ENCODE measurements around the gene RHEBL1.

Gene RHEBL1

DNA sequence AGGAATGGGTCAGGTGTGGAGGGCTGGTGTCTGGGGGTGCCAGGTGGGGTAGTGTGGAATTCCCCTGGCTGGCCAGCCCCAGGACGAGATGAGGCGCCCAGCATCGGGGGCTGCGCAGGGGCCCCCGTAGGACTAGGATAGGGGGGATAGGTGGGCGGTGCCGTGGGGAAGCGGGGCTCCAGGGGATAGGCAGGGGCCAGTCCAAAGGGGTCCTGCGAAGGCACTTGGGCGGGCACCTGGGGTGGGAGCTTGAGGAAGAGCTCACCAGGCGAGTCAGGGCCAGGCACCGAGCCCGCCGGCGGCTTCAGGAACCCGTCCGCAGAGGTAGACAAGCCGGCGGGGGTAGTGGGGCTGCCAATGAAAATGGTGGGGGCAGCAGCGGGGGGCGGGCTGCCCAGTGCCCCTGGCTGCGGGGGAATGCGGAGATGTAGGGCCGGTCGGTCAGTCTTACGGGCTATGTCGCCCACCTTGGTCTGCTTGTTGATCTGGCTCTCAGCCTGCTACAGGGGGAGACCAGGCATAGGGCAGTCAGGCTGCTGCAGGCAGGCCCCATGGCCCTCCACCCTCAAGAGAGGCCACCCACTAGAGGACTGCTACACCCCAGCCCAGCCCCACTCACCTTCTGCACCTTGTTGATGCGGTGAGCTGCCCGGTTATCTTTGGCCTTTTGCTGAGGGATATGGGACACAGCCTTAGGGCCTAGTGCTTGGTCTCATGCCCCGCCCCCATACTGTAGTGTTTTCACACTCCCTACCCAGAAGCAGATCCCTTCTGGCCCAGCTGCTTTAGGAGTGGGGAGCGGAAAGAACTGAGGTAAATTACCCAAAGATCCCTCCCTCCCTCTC lies 28.5 kb downstream of the RHEBL1 start:
- no peak for TF ChIP-seq CTCF (IDR thresholded peaks at IDR 0.05; ENCODE audit: control extremely low read depth, extremely low read depth, low read depth, missing control alignments)
- ChIA-PET POLR2A (interaction anchor here (0.6 kb wide), 1 partner anchor 66 kb away, joined by 3 read pairs; no protein-coding TSS in a partner anchor), CTCF (interaction anchor here (1.6 to 12.3 kb wide), 2 partner anchors 10 to 13 kb away, joined by 3 to 203 read pairs; no protein-coding TSS in a partner anchor)
- DNase-seq (ENCODE audit: extremely low spot score), result no peak

DNA sequence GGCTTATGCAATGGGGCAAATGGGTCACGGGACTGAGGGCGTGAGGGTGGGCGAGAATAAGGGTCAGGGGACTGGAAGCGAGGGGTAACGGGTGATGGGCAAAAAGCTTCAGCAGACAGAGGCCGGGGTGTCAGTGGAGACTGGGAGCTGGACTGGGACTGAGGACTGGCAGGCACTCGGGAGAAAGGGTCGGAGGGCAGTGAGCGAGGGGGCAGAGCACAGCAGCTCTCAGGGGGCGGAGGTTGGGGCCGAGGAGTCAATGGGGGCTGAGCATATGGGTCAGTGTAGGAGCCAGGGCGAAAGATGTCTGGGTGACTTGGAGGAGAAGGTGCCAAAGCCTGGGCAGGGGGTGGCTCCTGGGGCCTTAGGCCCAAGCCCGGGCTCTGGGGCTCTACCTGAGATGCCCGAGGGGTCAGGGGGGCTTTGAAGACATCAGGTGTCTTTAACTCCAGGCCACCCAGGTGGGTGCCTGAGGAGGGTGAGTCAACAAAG lies 29.4 kb downstream of the RHEBL1 start:
- DNase-seq (ENCODE audit: extremely low spot score), result no peak
- ChIA-PET POLR2A (no interaction called here), CTCF (interaction anchor here (1.7 to 12.3 kb wide), 3 partner anchors 8 to 42 kb away, joined by 4 to 203 read pairs (median 8); no protein-coding TSS in a partner anchor)
- TF ChIP-seq CTCF (IDR thresholded peaks at IDR 0.05; ENCODE audit: control extremely low read depth, extremely low read depth, low read depth, missing control alignments), result no peak

- no peak for TF ChIP-seq CTCF (IDR thresholded peaks at IDR 0.05; ENCODE audit: control extremely low read depth, extremely low read depth, low read depth, missing control alignments)
- ChIA-PET CTCF (interaction anchor here (1.7 to 12.3 kb wide), 6 partner anchors 9 to 48 kb away, joined by 4 to 203 read pairs (median 10); partner anchors contain the start of gene PRKAG1), POLR2A (interaction anchor here (1.2 kb wide), 1 partner anchor 10 kb away, joined by 12 read pairs; no protein-coding TSS in a partner anchor)
- no peak for DNase-seq (ENCODE audit: extremely low spot score)
Measured at GRCh38 chr12:49039421-49040363, 30.1 kb downstream of the RHEBL1 start.

GRCh38 chr12:49038291-49038955 lies 31.4 kb downstream of the RHEBL1 start:
- DNase-seq (ENCODE audit: extremely low spot score), result no peak
- no peak for TF ChIP-seq CTCF (IDR thresholded peaks at IDR 0.05; ENCODE audit: control extremely low read depth, extremely low read depth, low read depth, missing control alignments)
- CTCF ChIA-PET, result interaction anchor here (1.0 to 12.3 kb wide), 12 partner anchors 10 to 148 kb away, joined by 3 to 203 read pairs (median 7); partner anchors contain the start of gene PRKAG1
- POLR2A ChIA-PET, result no interaction called here

- ChIA-PET CTCF (interaction anchor here (1.0 to 12.3 kb wide), 11 partner anchors 10 to 184 kb away, joined by 3 to 203 read pairs (median 6); partner anchors contain the start of gene PRKAG1), POLR2A (interaction anchor here (1.5 kb wide), 1 partner anchor 93 kb away, joined by 6 read pairs; the partner anchor contains the start of gene TUBA1B)
- no peak for DNase-seq (ENCODE audit: extremely low spot score)
- no peak for TF ChIP-seq CTCF (IDR thresholded peaks at IDR 0.05; ENCODE audit: control extremely low read depth, extremely low read depth, low read depth, missing control alignments)
Measured at GRCh38 chr12:49037947-49038237, 31.9 kb downstream of the RHEBL1 start.

Data from GM10248 (cell line).